SIG-M5 treated with dmso at 0.1 percent for 504 hours (cell line): ENCODE data around the gene FBXO42.

ENCODE experiments used
- DNase-seq: peaks from one replicate; lab custom pipeline; 2025; ENCODE audit not compliant: unreplicated experiment; lab: John Stamatoyannopoulos, UW

Gene FBXO42

GRCh38 chr1:16326833-16327404, 25.4 kb downstream of the FBXO42 start:
- DNase-seq, result no peak

- no peak for DNase-seq
Measured at GRCh38 chr1:16324456-16324890, 27.8 kb downstream of the FBXO42 start.

GRCh38 chr1:16321176-16321867, 31.0 kb downstream of the FBXO42 start:
- DNase-seq, result no peak

- no peak for DNase-seq
Measured at GRCh38 chr1:16318555-16318954, 33.7 kb downstream of the FBXO42 start.

- no peak for DNase-seq
Measured at GRCh38 chr1:16315437-16315836, 36.8 kb downstream of the FBXO42 start.

- no peak for DNase-seq
Measured at GRCh38 chr1:16307222-16307621, 45.1 kb downstream of the FBXO42 start.

- DNase-seq, result no peak
Measured at GRCh38 chr1:16302709-16303627, 49.3 kb downstream of the FBXO42 start.

- DNase-seq, result no peak
Measured at GRCh38 chr1:16300436-16300835, 51.8 kb downstream of the FBXO42 start.

- DNase-seq, result no peak
Measured at GRCh38 chr1:16298653-16299052, 53.6 kb downstream of the FBXO42 start.

- peak; percentile 55 for DNase-seq
Measured at GRCh38 chr1:16296643-16297042, 55.6 kb downstream of the FBXO42 start.

- no peak for DNase-seq
Measured at GRCh38 chr1:16294219-16295212, 57.8 kb downstream of the FBXO42 start.

- DNase-seq, result peak; percentile 80
Measured at GRCh38 chr1:16293538-16293937, 58.7 kb downstream of the FBXO42 start.

GRCh38 chr1:16292739-16293138, 59.5 kb downstream of the FBXO42 start:
- no peak for DNase-seq

- DNase-seq, result no peak
Measured at GRCh38 chr1:16289959-16290358, 62.3 kb downstream of the FBXO42 start.

GRCh38 chr1:16286122-16286521, 66.2 kb downstream of the FBXO42 start:
- DNase-seq, result no peak

GRCh38 chr1:16281765-16282164, 70.5 kb downstream of the FBXO42 start:
- no peak for DNase-seq

- no peak for DNase-seq
Measured at GRCh38 chr1:16279186-16279585, 73.1 kb downstream of the FBXO42 start.

GRCh38 chr1:16276302-16277030, 75.8 kb downstream of the FBXO42 start:
- DNase-seq, result no peak

- DNase-seq, result no peak
Measured at GRCh38 chr1:16275591-16275990, 76.7 kb downstream of the FBXO42 start.

GRCh38 chr1:16267690-16268180, 84.5 kb downstream of the FBXO42 start:
- no peak for DNase-seq
